GM18508 (cell line): Measurements from ENCODE around the gene CRHR2.

Experiments
- ATAC-seq: cut with Tn5 transposase; IDR thresholded peaks from one replicate; pipeline ENCODE4 v1.9.1; 2021; ENCODE audit warnings: moderate number of reproducible peaks; ENCODE audit not compliant: insufficient read depth, unreplicated experiment

CRHR2 gene

DNA sequence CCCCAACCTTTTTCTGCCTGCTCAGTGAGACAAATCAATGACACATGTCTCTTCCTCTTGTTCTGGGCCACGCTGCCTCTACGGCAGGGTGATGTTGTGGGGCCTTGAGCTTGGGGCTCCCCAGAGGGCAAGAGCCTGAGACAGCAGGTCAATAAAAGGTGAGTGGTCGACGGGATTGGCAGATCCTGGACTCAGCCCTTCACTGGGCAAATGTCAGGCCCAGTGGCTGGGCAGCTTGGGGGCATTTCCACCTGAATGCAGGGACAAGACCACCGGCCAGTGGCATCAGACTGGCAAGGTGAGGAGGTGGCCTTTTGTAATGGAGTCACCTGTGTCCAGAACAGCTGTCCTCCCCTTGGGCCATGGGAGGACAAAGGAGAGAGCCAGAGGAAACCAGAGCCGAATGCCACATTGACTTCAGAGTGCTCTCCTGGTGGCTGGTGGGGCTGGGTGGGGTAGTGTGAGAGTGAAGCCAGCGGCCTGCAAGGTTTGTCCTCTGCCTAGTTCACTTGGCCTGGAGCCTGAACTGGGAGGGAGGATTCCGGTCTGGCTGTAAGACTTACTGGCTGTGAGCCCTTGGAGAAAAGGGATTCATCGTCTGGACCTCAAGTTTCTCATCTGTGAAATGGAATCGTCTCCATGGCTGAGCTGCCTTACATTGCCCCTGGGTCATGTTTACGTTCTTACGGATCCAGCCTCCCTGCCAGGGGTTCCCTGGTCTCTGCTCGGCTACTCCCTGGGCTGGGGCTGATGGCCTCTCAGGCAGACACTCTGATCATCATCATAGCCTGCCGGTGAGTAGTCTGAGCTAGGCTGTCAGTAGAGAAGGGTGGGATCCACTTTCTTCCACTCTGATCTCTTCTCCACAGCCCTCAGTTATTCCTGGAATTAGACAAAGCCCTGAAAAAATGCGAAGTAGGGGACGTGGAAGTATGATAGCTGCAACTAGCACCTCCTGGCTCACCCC, 25.4 kb upstream of the CRHR2 start:
- ATAC-seq, result no peak

DNA sequence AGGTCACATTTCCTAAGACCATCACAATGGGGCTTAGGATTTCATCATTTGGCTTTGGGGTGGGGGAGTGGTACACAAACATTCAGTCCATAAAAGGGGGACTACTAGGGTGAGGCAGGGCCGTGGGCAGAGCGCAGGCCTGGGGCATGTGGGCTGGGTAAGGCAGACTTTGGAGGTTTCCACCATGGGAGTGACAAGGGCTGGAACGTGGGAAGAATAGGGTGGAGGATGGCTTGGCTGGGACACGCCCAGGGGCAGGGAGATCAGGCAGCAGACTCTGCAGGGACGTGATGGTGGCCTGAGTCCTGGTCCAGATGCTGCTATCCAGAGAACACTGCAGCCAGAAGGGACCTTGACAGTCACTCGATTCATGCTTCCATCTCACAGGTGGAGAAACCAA, 24.7 kb upstream of the CRHR2 start:
- ATAC-seq, result no peak

DNA sequence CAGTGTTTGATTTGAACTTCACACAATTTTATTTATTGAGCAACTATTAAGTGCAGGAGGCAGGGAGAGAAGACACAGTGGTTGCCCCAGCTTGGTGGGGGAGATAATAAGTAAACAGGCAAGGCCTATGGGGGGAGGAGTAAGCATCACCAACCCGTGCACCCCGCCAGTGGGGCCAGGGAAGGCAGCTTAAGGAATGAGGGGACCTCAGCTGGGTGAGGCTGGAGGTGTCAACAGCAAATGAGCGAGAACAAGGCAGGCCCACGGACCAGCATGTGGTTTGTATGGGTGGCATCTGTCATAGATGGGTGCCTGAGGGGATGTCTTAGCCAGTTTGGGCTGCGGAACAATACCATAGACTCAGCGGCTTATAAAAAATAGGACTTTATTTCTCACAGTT, 24.1 kb upstream of the CRHR2 start:
- ATAC-seq, result no peak

GRCh38 chr7:30705596-30705995, 23.3 kb upstream of the CRHR2 start:
- no peak for ATAC-seq

GRCh38 chr7:30705008-30705407, 22.8 kb upstream of the CRHR2 start:
- ATAC-seq, result no peak

GRCh38 chr7:30703756-30704155, 21.5 kb upstream of the CRHR2 start:
- ATAC-seq, result no peak

GRCh38 chr7:30702200-30702599, 19.9 kb upstream of the CRHR2 start:
- ATAC-seq, result no peak

DNA sequence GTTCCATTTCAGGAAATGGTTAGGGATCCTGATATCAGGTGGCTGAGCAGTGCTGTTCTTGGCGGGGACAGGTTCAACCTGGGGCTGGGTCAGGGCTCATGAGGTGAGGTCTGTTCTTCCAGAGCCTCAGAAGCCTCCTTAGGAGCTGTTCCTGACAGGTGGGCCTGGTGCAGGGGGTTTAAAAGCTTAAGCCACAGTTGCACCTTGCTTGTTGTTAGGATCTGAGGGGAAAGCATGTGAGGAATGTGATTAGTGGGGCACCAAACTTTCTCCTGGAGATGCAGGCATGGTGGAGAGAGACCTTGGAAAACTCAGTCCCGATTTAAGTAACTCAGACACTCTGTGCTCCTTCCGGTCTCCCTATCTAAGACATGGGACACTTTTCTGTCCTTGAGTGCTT, 18.7 kb upstream of the CRHR2 start:
- ATAC-seq, result no peak

DNA sequence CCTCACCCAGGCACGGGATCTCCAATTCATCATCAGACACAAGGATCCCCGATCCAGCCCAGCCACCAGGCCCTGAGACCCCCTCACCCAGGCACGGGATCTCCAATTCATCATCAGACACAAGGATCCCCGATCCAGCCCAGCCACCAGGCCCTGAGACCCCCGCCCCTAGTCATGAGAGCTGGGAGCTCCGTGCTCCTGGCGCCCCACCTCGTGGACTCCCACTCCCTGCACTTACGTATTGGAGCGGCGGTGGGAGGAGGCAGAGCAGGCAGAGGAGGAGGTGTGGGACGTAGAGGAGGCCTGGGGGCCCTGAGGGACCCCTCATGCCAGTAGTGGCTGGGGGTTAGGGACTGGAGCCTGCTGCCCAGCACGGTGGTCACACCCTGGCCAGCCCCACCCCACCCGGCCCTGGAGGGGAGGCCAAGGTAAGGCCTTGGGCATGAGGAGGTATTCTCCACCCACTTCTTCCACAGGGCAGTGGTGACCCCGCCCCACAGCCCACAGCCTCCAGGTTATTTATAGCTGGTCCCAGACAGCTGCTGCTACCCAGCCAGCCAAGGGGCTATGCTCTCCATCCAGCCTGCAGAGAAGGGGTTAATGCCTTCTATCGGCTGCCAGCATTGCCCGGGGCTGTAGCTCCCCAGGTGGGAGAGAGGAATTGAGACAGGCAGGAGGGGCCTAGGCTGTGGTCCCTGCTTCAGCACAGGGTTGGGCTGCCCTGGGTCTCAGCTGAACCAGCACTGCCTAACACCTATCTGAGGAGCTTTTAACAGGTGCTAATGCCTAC, 17.6 kb upstream of the CRHR2 start:
- no peak for ATAC-seq

- no peak for ATAC-seq
Measured at GRCh38 chr7:30698481-30698880, 16.2 kb upstream of the CRHR2 start.

DNA sequence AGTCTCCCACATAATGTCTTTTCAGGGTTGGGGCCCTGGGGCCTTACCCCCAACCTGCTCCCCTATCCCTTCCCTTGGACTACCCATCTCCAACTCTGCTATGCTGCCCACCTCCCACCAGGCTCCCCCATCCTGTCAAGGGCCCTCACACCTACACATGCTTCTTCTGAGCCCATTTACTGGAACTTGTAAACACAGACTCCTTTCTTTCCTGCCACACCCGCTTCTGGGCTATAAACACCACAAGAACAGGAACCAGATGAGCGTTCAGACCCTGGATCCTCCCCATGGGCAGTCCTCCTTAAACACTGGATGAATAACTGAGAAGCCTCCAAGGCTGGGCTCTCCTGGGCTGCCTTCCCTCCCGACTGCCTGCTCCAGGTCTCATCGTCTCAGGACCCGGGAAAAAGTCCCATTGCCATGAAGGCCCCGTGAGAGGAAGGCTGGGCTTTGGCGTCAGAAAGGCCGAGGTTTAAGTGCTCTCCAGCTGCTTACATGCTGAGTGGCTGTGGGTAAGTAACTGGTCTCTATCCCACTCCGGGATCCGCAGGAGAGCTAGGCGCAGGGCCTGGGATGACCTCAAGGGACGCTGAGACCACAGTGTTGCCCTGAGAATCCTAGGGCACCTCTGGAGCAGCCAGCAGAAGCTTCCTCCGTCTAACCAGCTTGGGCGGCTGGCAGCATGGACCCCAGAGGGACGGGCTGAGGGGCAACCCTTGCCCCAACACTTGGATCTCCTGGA, 15.6 kb upstream of the CRHR2 start:
- ATAC-seq, result no peak

DNA sequence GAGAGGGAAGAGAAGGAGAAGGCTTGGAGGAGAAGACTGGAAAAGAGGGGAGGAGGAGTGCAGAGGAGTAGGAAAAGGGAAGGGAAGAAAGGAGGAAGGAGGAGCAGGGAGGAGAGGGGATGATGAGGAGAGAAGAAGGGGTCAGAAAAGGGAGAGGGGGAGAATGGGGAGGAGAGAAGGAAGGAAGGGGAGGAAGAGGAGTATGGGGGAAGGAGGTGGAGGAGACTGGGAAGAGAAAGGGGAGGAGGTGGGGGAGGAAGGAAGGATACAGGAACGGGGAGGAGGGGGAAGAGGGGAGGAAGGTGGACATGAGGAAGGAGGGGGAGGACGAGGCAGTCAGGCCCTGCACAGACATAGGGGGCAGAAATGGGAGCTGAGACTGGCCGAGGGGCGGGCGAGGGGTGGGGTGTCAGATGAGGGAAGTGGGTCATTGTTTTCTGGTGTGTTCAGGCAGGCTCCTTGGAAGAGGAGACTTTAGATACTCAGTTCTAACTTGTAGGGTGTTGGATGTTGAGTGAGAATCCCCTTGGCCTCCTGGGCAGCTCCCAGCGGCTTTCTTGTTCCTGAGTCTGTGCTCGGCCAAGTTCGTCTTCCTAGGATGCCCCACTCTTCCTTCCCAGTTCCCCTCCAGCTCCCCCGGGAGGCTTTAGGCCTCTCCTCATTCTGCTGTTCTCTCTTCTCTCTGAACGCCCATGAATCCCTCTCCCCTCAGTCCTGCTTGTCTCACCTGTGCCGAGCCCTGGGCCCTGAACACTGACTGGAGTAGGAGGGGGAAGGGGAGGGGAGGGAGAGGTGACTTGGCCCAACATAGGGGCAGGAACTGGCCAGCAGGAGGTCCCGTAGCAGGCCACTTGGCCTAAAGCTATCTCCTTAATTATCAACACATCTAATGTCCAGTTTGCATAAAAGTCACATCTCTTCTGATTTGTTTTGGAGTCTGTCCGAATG, 12.8 kb upstream of the CRHR2 start:
- ATAC-seq, result no peak

DNA sequence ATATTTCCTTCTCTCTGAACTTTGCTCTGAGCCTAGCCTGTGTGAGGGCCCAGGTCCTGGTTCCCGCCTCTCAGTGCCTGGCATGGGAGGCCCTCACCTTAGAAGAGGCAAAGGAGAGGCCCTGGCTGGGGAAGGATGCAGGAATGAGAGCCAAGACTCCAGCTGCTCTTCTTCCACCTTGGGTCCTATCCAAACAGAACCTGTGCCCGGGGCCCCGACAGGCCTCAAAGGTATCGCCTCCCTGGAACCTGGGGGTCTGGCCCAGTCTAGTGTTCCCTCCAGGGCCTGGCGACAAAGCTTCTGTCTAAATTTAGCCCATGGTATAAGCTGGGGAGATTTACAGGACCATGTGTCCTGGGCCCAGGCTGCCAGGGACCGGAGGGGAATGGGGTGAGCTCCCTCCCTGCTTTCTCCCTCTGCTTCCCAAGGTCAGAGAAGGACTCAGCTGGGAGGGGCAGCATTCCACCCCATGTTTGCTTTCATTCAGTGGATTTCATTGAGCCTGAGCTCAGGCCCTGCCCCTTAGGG, 12.0 kb upstream of the CRHR2 start:
- no peak for ATAC-seq

DNA sequence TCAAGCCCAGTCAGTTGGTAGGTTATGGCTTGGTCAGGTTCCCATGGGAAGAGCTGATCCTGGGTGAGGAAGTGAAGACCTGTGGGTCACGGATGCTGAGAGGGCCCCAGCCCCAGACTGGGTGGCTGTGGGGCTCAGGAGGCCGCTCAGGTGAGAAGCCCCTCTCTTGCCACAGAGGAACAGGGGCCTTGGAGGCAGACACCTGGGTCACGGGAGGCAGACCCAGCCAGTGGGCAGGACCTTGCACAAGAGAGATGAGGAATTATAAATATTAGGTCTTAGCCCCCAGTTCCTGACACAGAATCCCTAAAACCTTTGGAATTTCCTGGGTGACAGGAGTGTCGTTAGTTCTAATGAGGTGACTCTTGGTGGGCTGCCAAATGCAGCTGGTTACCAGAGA, 10.6 kb upstream of the CRHR2 start:
- no peak for ATAC-seq

DNA sequence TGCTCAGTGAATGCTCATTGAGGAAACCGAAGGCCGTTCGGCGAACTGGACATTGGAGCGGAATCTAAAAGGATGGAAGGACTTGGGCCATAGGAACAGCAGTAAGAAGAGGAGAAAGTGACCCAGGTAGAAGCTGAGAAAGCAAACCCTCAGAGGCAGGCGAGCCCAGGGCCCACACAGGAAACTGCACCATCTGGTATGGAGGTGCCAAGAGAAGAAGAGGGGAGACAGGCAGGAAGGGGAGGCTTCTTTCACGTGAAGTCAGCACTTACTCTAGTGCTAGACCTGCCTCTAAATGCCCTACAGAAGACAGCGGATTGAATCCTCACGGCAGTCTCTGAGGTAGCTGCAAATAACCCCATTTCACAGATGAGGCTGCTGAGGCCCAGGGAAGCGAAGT, 10.2 kb upstream of the CRHR2 start:
- no peak for ATAC-seq

- no peak for ATAC-seq
Measured at GRCh38 chr7:30690011-30690410, 7.8 kb upstream of the CRHR2 start.

GRCh38 chr7:30688718-30689221, 6.5 kb upstream of the CRHR2 start:
- ATAC-seq, result no peak

GRCh38 chr7:30687604-30688003, 5.3 kb upstream of the CRHR2 start:
- no peak for ATAC-seq

GRCh38 chr7:30684351-30684750, 2.1 kb upstream of the CRHR2 start:
- no peak for ATAC-seq
